Endothelial cell of umbilical vein (primary cell): ENCODE data around the gene ADD1. TPM values are rescaled to one million over a fixed set of nuclear protein-coding genes. Genes with fewer than 3 reads are reported as not detected.

Experiments used
- BruUV-seq: library from RNA; stranded (reverse); fragments of 400-500 nt; replicated peaks from 2 replicates; lab custom pipeline; 2021; lab: Mats Ljungman, UMichigan
- CTCF ChIA-PET: fragments of 300-600, 350-600 bp; sonication (Branson Sonifier 250); formaldehyde crosslinking; loops from one replicate; lab custom pipeline; 2021; ENCODE audit warnings: antibody characterized with exemption, inconsistent platforms; lab: Charles Lee
- POLR2A ChIA-PET: fragments of 300-600, 350-600 bp; sonication (Branson Sonifier 250); formaldehyde crosslinking; loops from one replicate; lab custom pipeline; 2021; ENCODE audit warnings: antibody characterized with exemption, inconsistent platforms; lab: Charles Lee
- DNase-seq: peaks from one replicate; pipeline ENCODE4 v3.0.0-alpha.2; 2011; ENCODE audit warnings: low read depth, low spot score
- FAIRE-seq: peaks from 2 replicates; lab custom pipeline; 2011; peaks lifted over from hg19 to GRCh38; lab: Jason Lieb, UNC
- H2AFZ ChIP-seq: 2 replicates; pipeline ENCODE4 v1.6.0; 2012; ENCODE audit warnings: low read depth, low read length, control low read depth, inconsistent platforms
- H3K27ac ChIP-seq: 2 replicates; pipeline ENCODE4 v1.5.1; 2011; ENCODE audit warnings: low read depth, mild to moderate bottlenecking, control low read depth, low read length, moderate library complexity; ENCODE audit not compliant: insufficient read depth
- H3K27me3 ChIP-seq, 2 experiments: 2 replicates each; pipeline versions ENCODE4 v1.6.0 to v1.6.1; 2011; ENCODE audit warnings: low read length in 2 of 2, mixed read lengths in 1 of 2; ENCODE audit not compliant: control insufficient read depth in 2 of 2, insufficient read depth in 2 of 2
- H3K36me3 ChIP-seq, 2 experiments: 2 replicates in 1 of 2; 3 replicates in 1 of 2; pipeline ENCODE4 v1.5.1; 2011; ENCODE audit warnings: low read length in 2 of 2, mild to moderate bottlenecking in 1 of 2, moderate library complexity in 1 of 2; ENCODE audit not compliant: control insufficient read depth in 2 of 2, insufficient read depth in 2 of 2; ENCODE audit errors: extremely low read depth in 1 of 2
- H3K4me1 ChIP-seq: 3 replicates; pipeline ENCODE4 v1.5.1; 2011; ENCODE audit warnings: mild to moderate bottlenecking, low read length; ENCODE audit not compliant: control insufficient read depth, insufficient read depth; ENCODE audit errors: extremely low read depth
- H3K4me2 ChIP-seq: 2 replicates; pipeline ENCODE4 v1.6.1; 2011; ENCODE audit warnings: low read length, control low read depth, mixed read lengths; ENCODE audit not compliant: insufficient read depth
- H3K4me3 ChIP-seq, 3 experiments: fragments of 200-600 bp in 1 of 3; sonication (generic), shearing (Covaris generic) in 1 of 3; replicated peaks in 1 of 3; 2 replicates each; pipeline ENCODE4 v1.5.1; 2011 to 2016; ENCODE audit warnings: control low read depth in 3 of 3, low read length in 3 of 3, mild to moderate bottlenecking in 2 of 3, inconsistent platforms in 1 of 3, low read depth in 1 of 3, moderate library complexity in 1 of 3; ENCODE audit not compliant: insufficient read depth in 1 of 3
- H3K79me2 ChIP-seq: 2 replicates; pipeline ENCODE4 v1.6.0; 2012; ENCODE audit warnings: low read length, inconsistent platforms; ENCODE audit not compliant: control insufficient read depth, insufficient read depth
- H3K9ac ChIP-seq: replicated peaks from 2 replicates; pipeline ENCODE3; 2011; ENCODE audit warnings: low read length, control low read depth; ENCODE audit not compliant: insufficient read depth; ENCODE audit errors: extremely low read depth
- H3K9me1 ChIP-seq: replicated peaks from 3 replicates; pipeline ENCODE4 v1.6.0; 2011; ENCODE audit warnings: mild to moderate bottlenecking, low read length; ENCODE audit not compliant: control insufficient read depth, insufficient read depth; ENCODE audit errors: extremely low read depth
- H3K9me3 ChIP-seq: replicated peaks from 2 replicates; pipeline ENCODE4 v1.5.1; 2012; ENCODE audit warnings: low read length, inconsistent platforms; ENCODE audit not compliant: control insufficient read depth, insufficient read depth
- H4K20me1 ChIP-seq: replicated peaks from 2 replicates; pipeline ENCODE3; 2011; ENCODE audit warnings: mild to moderate bottlenecking, low read length; ENCODE audit not compliant: control insufficient read depth, insufficient read depth; ENCODE audit errors: extremely low read depth
- CTCF ChIP-seq, 2 donors: IDR thresholded peaks; 1 replicate in 1 of 2; 2 replicates in 1 of 2; pipeline ENCODE4 v1.5.1; 2011; ENCODE audit warnings: low read length in 2 of 2, mild to moderate bottlenecking in 2 of 2, moderate library complexity in 2 of 2, control low read depth in 1 of 2, inconsistent platforms in 1 of 2, low read depth in 1 of 2; ENCODE audit not compliant: insufficient read depth in 1 of 2; ENCODE audit errors: extremely low read depth in 1 of 2
- EZH2 ChIP-seq: IDR thresholded peaks from 2 replicates; pipeline ENCODE4 v1.6.1; 2012; ENCODE audit warnings: borderline replicate concordance, low read depth, mild to moderate bottlenecking, moderate library complexity, low read length, inconsistent platforms; ENCODE audit not compliant: severe bottlenecking
- FOS ChIP-seq: IDR thresholded peaks from 2 replicates; pipeline ENCODE4 v1.6.1; 2011; ENCODE audit warnings: mild to moderate bottlenecking, low read length, moderate library complexity, borderline replicate concordance; ENCODE audit not compliant: insufficient read depth
- JUN ChIP-seq: IDR thresholded peaks from 2 replicates; pipeline ENCODE4 v1.6.1; 2011; ENCODE audit warnings: borderline replicate concordance, low read depth; ENCODE audit not compliant: insufficient read length, insufficient read depth
- MYC ChIP-seq: IDR thresholded peaks from one replicate; pipeline ENCODE4 v1.6.1; 2011; ENCODE audit warnings: mild to moderate bottlenecking, low read depth, low read length
- POLR2A ChIP-seq: IDR thresholded peaks from 2 replicates; pipeline ENCODE4 v1.6.1; 2012; ENCODE audit warnings: low read depth, mild to moderate bottlenecking, control low read depth, low read length
- POLR2AphosphoS5 ChIP-seq: IDR thresholded peaks from 2 replicates; pipeline ENCODE4 v1.6.1; 2012; ENCODE audit warnings: low read depth, mild to moderate bottlenecking, control low read depth, low read length, moderate library complexity; ENCODE audit not compliant: insufficient read depth
- dilution Hi-C: fragments of 300-500 bp; cut with MboI; formaldehyde crosslinking; loops from one replicate; pipeline ENCODE4 v1.15.0; 2019; ENCODE audit warnings: low sequenced_read_pairs; ENCODE audit not compliant: extremely low pct_ligation_motif_present
- intact Hi-C: fragments of 100-400 bp; cut with micrococcal nuclease; formaldehyde crosslinking; loops from one replicate; pipeline ENCODE4 v1.10.0; 2022
- polyA plus RNA-seq, 4 experiments: library from polyadenylated mRNA; depleted of rRNA in 3 of 4; stranded (reverse) in 3 of 4; unstranded in 1 of 4; fragments of >200 nt; gene quantifications; 2 replicates each; pipeline versions ENCODE4 v1.2.1 to v1.2.3, GENCODE V29; 2011 to 2012; ENCODE audit warnings: missing spikeins in 1 of 4
- total RNA-seq: library from RNA; stranded (reverse); gene quantifications from 2 replicates; pipeline ENCODE4 v1.2.3, GENCODE V29; 2021
- TF ChIP-seq, protein P1 (sequence below): IDR thresholded peaks from 2 replicates; pipeline ENCODE4 v1.6.1; 2011; ENCODE audit not compliant: insufficient read depth, insufficient read length

Gene ADD1
- total and polyA plus RNA-seq, 2 donors (not counting 3 experiments of a cell fraction or from before 2014, with no cell fraction given): 219 to 305 TPM

GRCh38 chr4:2828758-2829181 lies 14.9 kb upstream of the ADD1 start:
- H3K27ac ChIP-seq: no peak overlapping the region
- dilution Hi-C loops: no loop called here
- FAIRE-seq: no peak
- H3K4me2 ChIP-seq: no peak overlapping the region
- peaks cover 5 to 67% of the 10 kb centered on the region in 2 experiments for H3K36me3 ChIP-seq
- no TSS peak for BruUV-seq
- H3K9ac ChIP-seq: no peak overlapping the region
- no peaks in the 10 kb centered on the region for H4K20me1 ChIP-seq
- no peak overlapping the region for H3K4me3 ChIP-seq
- H3K79me2 ChIP-seq: no peaks in the 10 kb centered on the region
- POLR2A ChIA-PET: no interaction called here
- no peaks in the 10 kb centered on the region for H3K27me3 ChIP-seq
- TF ChIP-seq CTCF (IDR thresholded peaks at IDR 0.05; ENCODE audit: extremely low read depth in 1 of 2, insufficient read depth in 1 of 2, low read depth in 1 of 2, low read length in 2 of 2): no peak
- TF ChIP-seq POLR2A: no peak
- TF ChIP-seq JUN: no peak
- TF ChIP-seq EZH2: no peak
- no peak for TF ChIP-seq MYC
- TF ChIP-seq FOS: no peak
- TF ChIP-seq, protein P1, sequence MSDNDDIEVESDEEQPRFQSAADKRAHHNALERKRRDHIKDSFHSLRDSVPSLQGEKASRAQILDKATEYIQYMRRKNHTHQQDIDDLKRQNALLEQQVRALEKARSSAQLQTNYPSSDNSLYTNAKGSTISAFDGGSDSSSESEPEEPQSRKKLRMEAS: no peak
- TF ChIP-seq POLR2AphosphoS5: no peak
- CTCF ChIA-PET: interaction anchor here (1.0 kb wide), 1 partner anchor 65 kb away, joined by 3 read pairs; no protein-coding TSS in a partner anchor
- no peak for DNase-seq
- no peaks in the 10 kb centered on the region for H3K4me1 ChIP-seq
- no peak overlapping the region for H2AFZ ChIP-seq
- no peaks in the 10 kb centered on the region for H3K9me3 ChIP-seq
- intact Hi-C loops: no loop called here
- H3K9me1 ChIP-seq: no peaks in the 10 kb centered on the region
